OCI-LY3 (cell line): Measurements from ENCODE around the gene NDC80.
A peak's percentile ranks its signal among the peaks of the same experiment; 100 is the strongest.

Experiments
- H2AFZ ChIP-seq: fragments of 200-600, 300-600 bp; shearing (Covaris generic); 2 replicates; pipeline ENCODE4 v1.6.0; 2014; ENCODE audit warnings: antibody characterized with exemption, low read depth, low read length
- H3K27ac ChIP-seq: fragments of 200-600, 300-600 bp; sonication (generic); 2 replicates; pipeline ENCODE4 v1.5.1; 2014; ENCODE audit warnings: mild to moderate bottlenecking, low read length, moderate library complexity, mixed read lengths
- H3K27me3 ChIP-seq: fragments of 200-600, 300-600 bp; sonication (generic); 2 replicates; pipeline ENCODE4 v1.6.1; 2014; ENCODE audit warnings: low read depth, low read length, mixed read lengths
- H3K36me3 ChIP-seq: fragments of 200-600, 300-600 bp; sonication (generic); replicated peaks from 2 replicates; pipeline ENCODE3; 2014; ENCODE audit warnings: low read depth, low read length, mixed read lengths
- H3K4me1 ChIP-seq: fragments of 300-600, 200-600 bp; sonication (generic); 2 replicates; pipeline ENCODE4 v1.6.1; 2014; ENCODE audit warnings: low read length, mixed read lengths
- H3K4me2 ChIP-seq: fragments of 200-600, 300-600 bp; sonication (generic); 2 replicates; pipeline ENCODE4 v1.6.1; 2014; ENCODE audit warnings: low read length, mixed read lengths
- H3K4me3 ChIP-seq: fragments of 300-600, 200-600 bp; sonication (generic); 2 replicates; pipeline ENCODE4 v1.5.1; 2014; ENCODE audit warnings: antibody characterized with exemption, mild to moderate bottlenecking, low read length, moderate library complexity
- H3K79me2 ChIP-seq: fragments of 300-600, 200-600 bp; shearing (Covaris generic); 2 replicates; pipeline ENCODE4 v1.6.1; 2014; ENCODE audit warnings: mild to moderate bottlenecking, low read length, mixed read lengths
- H3K9ac ChIP-seq: fragments of 300-600, 200-600 bp; shearing (Covaris generic); 2 replicates; pipeline ENCODE4 v1.6.0; 2014; ENCODE audit warnings: mild to moderate bottlenecking, low read length, moderate library complexity
- H3K9me3 ChIP-seq: fragments of 200-600, 300-600 bp; shearing (Covaris generic); 2 replicates; pipeline ENCODE4 v1.6.1; 2014; ENCODE audit warnings: low read length, mixed read lengths; ENCODE audit not compliant: insufficient read depth
- H4K20me1 ChIP-seq: fragments of 200-600, 300-600 bp; sonication (generic); 2 replicates; pipeline ENCODE4 v1.6.1; 2016; ENCODE audit warnings: low read length, mixed read lengths; ENCODE audit not compliant: insufficient read depth
- CTCF ChIP-seq: fragments of 200-600, 300-600 bp; sonication (generic); IDR thresholded peaks from 2 replicates; pipeline ENCODE4 v1.5.1; 2014; ENCODE audit warnings: antibody characterized with exemption, low read length, low read depth
- EZH2phosphoT487 ChIP-seq: fragments of 200-600 bp; shearing (Covaris generic); IDR thresholded peaks from 2 replicates; pipeline ENCODE4 v1.6.1; 2018; ENCODE audit warnings: antibody characterized with exemption, mixed run types, low read depth

The NDC80 gene

GRCh38 chr18:2653467-2653866 lies 82.1 kb downstream of the NDC80 start:
- Histone ChIP-seq H3K4me3 (peak overlapping the region; percentile 87; the same call in 1 of the 2 replicates), H3K9me3 (no peaks in the 10 kb centered on the region), H3K4me2 (peak overlapping the region; percentile 96), H3K4me1 (peaks cover 23% of the 10 kb centered on the region), H3K79me2 (peaks cover 28% of the 10 kb centered on the region), H2AFZ (no peak overlapping the region), H3K9ac (no peak overlapping the region), H3K36me3 (peaks cover 5% of the 10 kb centered on the region), H4K20me1 (peaks cover 22% of the 10 kb centered on the region), H3K27ac (no peak overlapping the region), H3K27me3 (peaks cover 5% of the 10 kb centered on the region; the same call in 1 of the 2 replicates)
- TF ChIP-seq CTCF (no peak), EZH2phosphoT487 (no peak)

GRCh38 chr18:2654169-2654927 lies 83.0 kb downstream of the NDC80 start:
- Histone ChIP-seq H3K9ac (peak overlapping the region; percentile 87), H3K79me2 (peaks cover 37% of the 10 kb centered on the region), H3K4me2 (peak overlapping the region; percentile 96), H4K20me1 (peaks cover 29% of the 10 kb centered on the region), H2AFZ (peak overlapping the region; percentile 60), H3K9me3 (no peaks in the 10 kb centered on the region), H3K4me1 (peaks cover 30% of the 10 kb centered on the region), H3K27me3 (peaks cover 5% of the 10 kb centered on the region; the same call in 1 of the 2 replicates), H3K36me3 (peaks cover 5% of the 10 kb centered on the region), H3K4me3 (peak overlapping the region; percentile 87), H3K27ac (peak overlapping the region; percentile 87)
- TF ChIP-seq EZH2phosphoT487 (no peak), CTCF (no peak)

GRCh38 chr18:2654928-2655177 lies 83.5 kb downstream of the NDC80 start:
- Histone ChIP-seq H3K36me3 (peaks cover 8% of the 10 kb centered on the region), H3K79me2 (peaks cover 42% of the 10 kb centered on the region), H3K4me1 (peaks cover 33% of the 10 kb centered on the region), H3K4me2 (peak overlapping the region; percentile 96), H3K9me3 (no peaks in the 10 kb centered on the region), H3K27ac (peak overlapping the region; percentile 87), H3K27me3 (peaks cover 5% of the 10 kb centered on the region; the same call in 1 of the 2 replicates), H3K9ac (peak overlapping the region; percentile 87), H2AFZ (peak overlapping the region; percentile 60), H3K4me3 (peak overlapping the region; percentile 87), H4K20me1 (peaks cover 34% of the 10 kb centered on the region)
- TF ChIP-seq CTCF (no peak), EZH2phosphoT487 (no peak)

GRCh38 chr18:2655178-2655953 lies 84.0 kb downstream of the NDC80 start, which contains the start of gene SMCHD1:
TSS of gene SMCHD1 (plus strand) at chr18:2655726. CDS start at chr18:2656076, 350 bp downstream.
- peaks cover 36% of the 10 kb centered on the region for H4K20me1 ChIP-seq
- no peak for TF ChIP-seq EZH2phosphoT487
- TF ChIP-seq CTCF, result no peak
- peaks cover 33% of the 10 kb centered on the region for H3K4me1 ChIP-seq
- H3K79me2 ChIP-seq, result peaks cover 47% of the 10 kb centered on the region
- peak within 1 kb of the TSS; percentile 96 for H3K4me2 ChIP-seq
- peaks cover 5% of the 10 kb centered on the region; the same call in 1 of the 2 replicates for H3K27me3 ChIP-seq
- H3K27ac ChIP-seq, result peak within 1 kb of the TSS; percentile 87
- peak within 1 kb of the TSS; percentile 60 for H2AFZ ChIP-seq
- H3K9me3 ChIP-seq, result no peaks in the 10 kb centered on the region
- H3K9ac ChIP-seq, result peak within 1 kb of the TSS; percentile 87
- H3K4me3 ChIP-seq, result peak within 1 kb of the TSS; percentile 87
- H3K36me3 ChIP-seq, result peaks cover 8% of the 10 kb centered on the region
